H9 (cell line): Measurements from ENCODE around the gene MKNK2. TPM values are rescaled to one million over a fixed set of nuclear protein-coding genes. Genes with fewer than 3 reads are reported as not detected.
A peak's percentile ranks its signal among the peaks of the same experiment; 100 is the strongest.

Source experiments
- DNase-seq: peaks from one replicate; pipeline ENCODE4 v3.0.0-alpha.2; 2017
- H2AFZ ChIP-seq: one replicate; pipeline ENCODE4 v1.6.1; 2013; ENCODE audit warnings: mild to moderate bottlenecking, low read length, control low read depth, moderate library complexity
- H2AK5ac ChIP-seq: 2 replicates; pipeline ENCODE4 v1.6.1; 2013; ENCODE audit warnings: low read length, control low read depth, mixed read lengths; ENCODE audit not compliant: insufficient read length
- H2BK120ac ChIP-seq: one replicate; pipeline ENCODE4 v1.6.1; 2013; ENCODE audit warnings: low read depth, mild to moderate bottlenecking, low read length, control low read depth, inconsistent platforms; ENCODE audit not compliant: poor library complexity, severe bottlenecking
- H2BK12ac ChIP-seq: 2 replicates; pipeline ENCODE4 v1.6.1; 2013; ENCODE audit warnings: low read length, control low read depth, mixed read lengths, low read depth; ENCODE audit not compliant: insufficient read length
- H2BK15ac ChIP-seq: 2 replicates; pipeline ENCODE4 v1.6.1; 2013; ENCODE audit warnings: low read depth, low read length, control low read depth
- H2BK20ac ChIP-seq: one replicate; pipeline ENCODE4 v1.6.1; 2013; ENCODE audit warnings: low read depth, mild to moderate bottlenecking, low read length, control low read depth, inconsistent platforms; ENCODE audit not compliant: poor library complexity, severe bottlenecking
- H2BK5ac ChIP-seq: 2 replicates; pipeline ENCODE4 v1.6.1; 2013; ENCODE audit warnings: low read length, control low read depth, mixed read lengths; ENCODE audit not compliant: insufficient read length
- H3K14ac ChIP-seq: 2 replicates; pipeline ENCODE4 v1.6.1; 2013; ENCODE audit warnings: low read length, control low read depth; ENCODE audit not compliant: insufficient read depth
- H3K18ac ChIP-seq: 2 replicates; pipeline ENCODE4 v1.6.1; 2013; ENCODE audit warnings: low read depth, mild to moderate bottlenecking, mixed read lengths, low read length, control low read depth; ENCODE audit not compliant: insufficient read length
- H3K23ac ChIP-seq: 2 replicates; pipeline ENCODE4 v1.6.1; 2013; ENCODE audit warnings: low read length, control low read depth, mixed read lengths, low read depth; ENCODE audit not compliant: insufficient read length
- H3K23me2 ChIP-seq: 2 replicates; pipeline ENCODE4 v1.6.1; 2013; ENCODE audit warnings: low read depth, mild to moderate bottlenecking, mixed read lengths, low read length, control low read depth; ENCODE audit not compliant: insufficient read length, poor library complexity, severe bottlenecking
- H3K27ac ChIP-seq: 2 replicates; pipeline ENCODE4 v1.5.1; 2013; ENCODE audit warnings: low read length, control low read depth, mixed read lengths, low read depth; ENCODE audit not compliant: insufficient read length
- H3K27me3 ChIP-seq: 2 replicates; pipeline ENCODE4 v1.6.1; 2013; ENCODE audit warnings: low read length, control low read depth, inconsistent platforms; ENCODE audit not compliant: insufficient read depth
- H3K4ac ChIP-seq: 2 replicates; pipeline ENCODE4 v1.6.1; 2013; ENCODE audit warnings: low read depth, mild to moderate bottlenecking, control low read depth, inconsistent platforms, low read length, moderate library complexity
- H3K4me1 ChIP-seq: 2 replicates; pipeline ENCODE4 v1.6.1; 2013; ENCODE audit warnings: low read length, control low read depth, inconsistent platforms; ENCODE audit not compliant: insufficient read depth
- H3K4me2 ChIP-seq: 2 replicates; pipeline ENCODE4 v1.6.1; 2013; ENCODE audit warnings: low read length, control low read depth, mixed read lengths; ENCODE audit not compliant: insufficient read length, insufficient read depth
- H3K56ac ChIP-seq: 2 replicates; pipeline ENCODE4 v1.6.1; 2013; ENCODE audit warnings: low read depth, mild to moderate bottlenecking, mixed read lengths, low read length, control low read depth; ENCODE audit not compliant: insufficient read length
- H3K79me1 ChIP-seq: 2 replicates; pipeline ENCODE4 v1.6.1; 2013; ENCODE audit warnings: low read depth, mild to moderate bottlenecking, moderate library complexity, low read length, control low read depth, inconsistent platforms; ENCODE audit not compliant: insufficient read depth, poor library complexity, severe bottlenecking
- H3K79me2 ChIP-seq: 2 replicates; pipeline ENCODE4 v1.6.1; 2013; ENCODE audit warnings: low read length, control low read depth, inconsistent platforms; ENCODE audit not compliant: insufficient read depth
- H3K9ac ChIP-seq: 2 replicates; pipeline ENCODE4 v1.6.1; 2013; ENCODE audit warnings: low read length, control low read depth, mixed read lengths; ENCODE audit not compliant: insufficient read length; ENCODE audit errors: extremely low read depth
- H3K9me3 ChIP-seq: one replicate; pipeline ENCODE4 v1.6.1; 2013; ENCODE audit warnings: low read depth, low read length, inconsistent platforms; ENCODE audit not compliant: control insufficient read depth
- H3T11ph ChIP-seq: one replicate; pipeline ENCODE4 v1.6.1; 2013; ENCODE audit warnings: mild to moderate bottlenecking, low read length, control low read depth, inconsistent platforms
- H4K20me1 ChIP-seq: one replicate; pipeline ENCODE4 v1.6.1; 2013; ENCODE audit not compliant: control insufficient read depth, insufficient read length, insufficient read depth
- H4K5ac ChIP-seq: 2 replicates; pipeline ENCODE4 v1.6.1; 2013; ENCODE audit warnings: low read depth, mild to moderate bottlenecking, mixed read lengths, low read length, control low read depth; ENCODE audit not compliant: insufficient read length
- H4K8ac ChIP-seq: replicated peaks from 2 replicates; pipeline ENCODE4 v1.6.1; 2013; ENCODE audit warnings: low read length, control low read depth, mixed read lengths, low read depth; ENCODE audit not compliant: insufficient read length
- H4K91ac ChIP-seq: 2 replicates; pipeline ENCODE4 v1.6.1; 2013; ENCODE audit warnings: low read depth, mild to moderate bottlenecking, moderate library complexity, mixed read lengths, low read length, control low read depth; ENCODE audit not compliant: insufficient read length
- H3K27ac Mint-ChIP-seq, 3 experiments: 2 replicates in 2 of 3; 3 replicates in 1 of 3; pipeline ENCODE4 v1.8.0; 2020 to 2021; ENCODE audit warnings: mixed read lengths in 3 of 3, mild to moderate bottlenecking in 1 of 3, moderate library complexity in 1 of 3
- H3K27me3 Mint-ChIP-seq: 2 replicates; pipeline ENCODE4 v1.8.0; 2021; ENCODE audit warnings: low read depth, mild to moderate bottlenecking, moderate library complexity, mixed read lengths
- H3K36me3 Mint-ChIP-seq, 3 experiments: 2 replicates in 2 of 3; 3 replicates in 1 of 3; pipeline ENCODE4 v1.8.0; 2020 to 2021; ENCODE audit warnings: low read depth in 3 of 3, mixed read lengths in 3 of 3; ENCODE audit not compliant: insufficient read depth in 1 of 3
- H3K4me1 Mint-ChIP-seq, 2 experiments: 2 replicates each; pipeline ENCODE4 v1.8.0; 2020; ENCODE audit warnings: mixed read lengths in 2 of 2
- H3K4me3 Mint-ChIP-seq, 2 experiments: 2 replicates in 1 of 2; 3 replicates in 1 of 2; pipeline ENCODE4 v1.8.0; 2020 to 2021; ENCODE audit warnings: mild to moderate bottlenecking in 2 of 2, mixed read lengths in 2 of 2, moderate library complexity in 1 of 2
- H3K9me3 Mint-ChIP-seq, 2 experiments: 2 replicates in 1 of 2; 3 replicates in 1 of 2; pipeline ENCODE4 v1.8.0; 2020; ENCODE audit warnings: mild to moderate bottlenecking in 2 of 2, mixed read lengths in 2 of 2, moderate library complexity in 1 of 2
- WGBS: extraction: QIAGEN DNeasy Blood & Tissue Kit; methylation state at CpG from one replicate; pipeline ENCODE4 v1.1.7; 2013; ENCODE audit warnings: missing lambda C conversion rate, low lambda C conversion rate, mixed read lengths; ENCODE audit not compliant: insufficient read length; ENCODE audit errors: extremely low coverage; 5-methylcytosine and 5-hydroxymethylcytosine counted together
- total RNA-seq: library from RNA; stranded (reverse); gene quantifications from 2 replicates; pipeline ENCODE4 v1.2.1, GENCODE V29; 2021
- TF ChIP-seq, protein P1 (sequence below): fragments of 200-600 bp; sonication (generic); conservative IDR thresholded peaks from 3 replicates; pipeline ENCODE4 v1.8.0; 2021; ENCODE audit warnings: antibody characterized with exemption, mild to moderate bottlenecking

Gene MKNK2
- total RNA-seq, 1 experiment from 2014 or later = 153 TPM

- WGBS = no CpG with 5 or more reads among the region's 16 CpGs
- H4K20me1 ChIP-seq = no peaks in the 10 kb centered on the region
- no peak overlapping the region for H2BK12ac ChIP-seq
- H3K27ac ChIP-seq = no peak overlapping the region
- H2AFZ ChIP-seq = no peak overlapping the region
- Mint-ChIP-seq H3K27ac (peak overlapping the region in 1 of 3 experiments; percentile 61; a peak in 1 of 7 replicates), H3K27me3 (no peaks in the 10 kb centered on the region), H3K4me1 (peaks cover 4 to 6% of the 10 kb centered on the region in 2 experiments; a peak in 3 of 4 replicates), H3K4me3 (peak overlapping the region; percentile 72 to 86), H3K36me3 (peaks cover 0 to 4% (median 3%) of the 10 kb centered on the region in 3 experiments; a peak in 2 of 7 replicates), H3K9me3 (no peaks in the 10 kb centered on the region)
- H3K79me2 ChIP-seq = peaks cover 11% of the 10 kb centered on the region; the same call in 1 of the 2 replicates
- H4K5ac ChIP-seq = no peak overlapping the region
- peak overlapping the region; percentile 70; the same call in 1 of the 2 replicates for H3K14ac ChIP-seq
- no peak overlapping the region for H4K8ac ChIP-seq
- no peak overlapping the region for H3T11ph ChIP-seq
- no peak overlapping the region for H4K91ac ChIP-seq
- no peak overlapping the region for H2BK20ac ChIP-seq
- peaks cover 9% of the 10 kb centered on the region for H3K23me2 ChIP-seq
- TF ChIP-seq, protein P1, sequence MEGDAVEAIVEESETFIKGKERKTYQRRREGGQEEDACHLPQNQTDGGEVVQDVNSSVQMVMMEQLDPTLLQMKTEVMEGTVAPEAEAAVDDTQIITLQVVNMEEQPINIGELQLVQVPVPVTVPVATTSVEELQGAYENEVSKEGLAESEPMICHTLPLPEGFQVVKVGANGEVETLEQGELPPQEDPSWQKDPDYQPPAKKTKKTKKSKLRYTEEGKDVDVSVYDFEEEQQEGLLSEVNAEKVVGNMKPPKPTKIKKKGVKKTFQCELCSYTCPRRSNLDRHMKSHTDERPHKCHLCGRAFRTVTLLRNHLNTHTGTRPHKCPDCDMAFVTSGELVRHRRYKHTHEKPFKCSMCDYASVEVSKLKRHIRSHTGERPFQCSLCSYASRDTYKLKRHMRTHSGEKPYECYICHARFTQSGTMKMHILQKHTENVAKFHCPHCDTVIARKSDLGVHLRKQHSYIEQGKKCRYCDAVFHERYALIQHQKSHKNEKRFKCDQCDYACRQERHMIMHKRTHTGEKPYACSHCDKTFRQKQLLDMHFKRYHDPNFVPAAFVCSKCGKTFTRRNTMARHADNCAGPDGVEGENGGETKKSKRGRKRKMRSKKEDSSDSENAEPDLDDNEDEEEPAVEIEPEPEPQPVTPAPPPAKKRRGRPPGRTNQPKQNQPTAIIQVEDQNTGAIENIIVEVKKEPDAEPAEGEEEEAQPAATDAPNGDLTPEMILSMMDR = no peak
- H3K27me3 ChIP-seq = no peaks in the 10 kb centered on the region
- H3K4me1 ChIP-seq = no peaks in the 10 kb centered on the region
- DNase-seq = peak; percentile 55
- peak overlapping the region; percentile 65 for H3K4me2 ChIP-seq
- H2BK15ac ChIP-seq = no peak overlapping the region
- H2BK5ac ChIP-seq = no peak overlapping the region
- H3K18ac ChIP-seq = no peak overlapping the region
- peak overlapping the region; percentile 29 for H3K9ac ChIP-seq
- H3K9me3 ChIP-seq = no peaks in the 10 kb centered on the region
- H3K79me1 ChIP-seq = peaks cover 3% of the 10 kb centered on the region
- H3K4ac ChIP-seq = no peak overlapping the region
- no peak overlapping the region for H3K56ac ChIP-seq
- no peak overlapping the region for H2AK5ac ChIP-seq
- H2BK120ac ChIP-seq = no peak overlapping the region
- no peak overlapping the region for H3K23ac ChIP-seq
Observed at GRCh38 chr19:2049741-2050348, 1.2 kb downstream of the MKNK2 start.
